Hepatocyte (in vitro differentiated cells): ENCODE data around the gene C1QTNF8.

Experiments used
- CTCF ChIP-seq: fragments of 200-600 bp; sonication (generic); IDR thresholded peaks from 2 replicates; pipeline ENCODE4 v1.5.1; 2016; ENCODE audit warnings: antibody characterized with exemption, mild to moderate bottlenecking; ENCODE audit not compliant: poor library complexity
- EZH2 ChIP-seq: fragments of 200-600 bp; sonication (generic); IDR thresholded peaks from 2 replicates; pipeline ENCODE4 v1.6.1; 2016; ENCODE audit warnings: antibody characterized with exemption, mild to moderate bottlenecking, borderline replicate concordance
- EZH2phosphoT487 ChIP-seq: fragments of 200-600 bp; sonication (generic); IDR thresholded peaks from one replicate; pipeline ENCODE4 v1.6.1; 2018; ENCODE audit warnings: antibody characterized with exemption, mild to moderate bottlenecking, low read depth, moderate library complexity; ENCODE audit not compliant: unreplicated experiment, severe bottlenecking

- TF ChIP-seq CTCF (no peak), EZH2 (no peak), EZH2phosphoT487 (no peak)
Measured at GRCh38 chr16:1097156-1097555, 1.1 kb upstream of the C1QTNF8 start.
